Measurements from ENCODE around the gene SKAP2. TPM values are rescaled to one million over a fixed set of nuclear protein-coding genes. Genes with fewer than 3 reads are reported as not detected.

Gene SKAP2
- total RNA-seq, 1 experiment from 2014 or later: 3.2 TPM

DNA sequence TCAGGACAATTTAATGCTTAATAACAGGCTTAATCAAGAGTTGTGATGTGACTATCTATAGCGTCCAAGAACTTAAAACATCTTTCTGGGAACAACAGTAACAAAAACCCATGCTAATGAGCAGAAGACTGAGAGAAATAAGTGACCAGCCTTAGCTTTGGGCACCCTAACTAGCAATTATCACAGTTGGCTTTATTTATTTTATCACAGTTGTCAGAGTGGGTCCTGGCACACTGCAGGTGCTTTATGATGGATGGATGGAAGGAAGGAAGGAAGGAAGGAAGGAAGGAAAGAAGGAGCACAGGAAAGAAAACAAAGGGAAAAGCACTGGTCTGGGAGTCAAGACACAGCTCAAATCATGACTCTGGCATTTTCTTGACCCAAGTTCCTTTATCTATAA, 181.1 kb downstream of the SKAP2 start:
- no peak overlapping the region for H3K56ac ChIP-seq (ENCODE audit: insufficient read length, low read depth, low read length)
- H3K14ac ChIP-seq (ENCODE audit: insufficient read depth, low read length): no peak overlapping the region
- H3K27me3 ChIP-seq (ENCODE audit: insufficient read depth, low read length): no peaks in the 10 kb centered on the region
- H4K8ac ChIP-seq (replicated peaks; ENCODE audit: insufficient read length, low read depth, low read length): no peak overlapping the region
- no peak overlapping the region for H2BK15ac ChIP-seq (ENCODE audit: low read depth, low read length)
- no peak overlapping the region for H2BK20ac ChIP-seq (ENCODE audit: low read depth, low read length, poor library complexity, severe bottlenecking)
- Mint-ChIP-seq H3K4me1 (peaks cover 6% of the 10 kb centered on the region in 2 experiments), H3K27me3 (ENCODE audit: low read depth) (peaks cover 8% of the 10 kb centered on the region), H3K36me3 (ENCODE audit: insufficient read depth in 1 of 3, low read depth in 3 of 3) (no peaks in the 10 kb centered on the region), H3K9me3 (no peaks in the 10 kb centered on the region), H3K4me3 (no peak overlapping the region), H3K27ac (no peak overlapping the region)
- H2AFZ ChIP-seq (ENCODE audit: low read length): no peak overlapping the region
- H4K91ac ChIP-seq (ENCODE audit: insufficient read length, low read depth, low read length): no peak overlapping the region
- H3K4ac ChIP-seq (ENCODE audit: low read depth, low read length): no peak overlapping the region
- no peak overlapping the region for H2AK5ac ChIP-seq (ENCODE audit: insufficient read length, low read length)
- no peaks in the 10 kb centered on the region for H3K4me1 ChIP-seq (ENCODE audit: insufficient read depth, low read length)
- no peak overlapping the region for H2BK120ac ChIP-seq (ENCODE audit: low read depth, low read length, poor library complexity, severe bottlenecking)
- TF ChIP-seq, protein P1, sequence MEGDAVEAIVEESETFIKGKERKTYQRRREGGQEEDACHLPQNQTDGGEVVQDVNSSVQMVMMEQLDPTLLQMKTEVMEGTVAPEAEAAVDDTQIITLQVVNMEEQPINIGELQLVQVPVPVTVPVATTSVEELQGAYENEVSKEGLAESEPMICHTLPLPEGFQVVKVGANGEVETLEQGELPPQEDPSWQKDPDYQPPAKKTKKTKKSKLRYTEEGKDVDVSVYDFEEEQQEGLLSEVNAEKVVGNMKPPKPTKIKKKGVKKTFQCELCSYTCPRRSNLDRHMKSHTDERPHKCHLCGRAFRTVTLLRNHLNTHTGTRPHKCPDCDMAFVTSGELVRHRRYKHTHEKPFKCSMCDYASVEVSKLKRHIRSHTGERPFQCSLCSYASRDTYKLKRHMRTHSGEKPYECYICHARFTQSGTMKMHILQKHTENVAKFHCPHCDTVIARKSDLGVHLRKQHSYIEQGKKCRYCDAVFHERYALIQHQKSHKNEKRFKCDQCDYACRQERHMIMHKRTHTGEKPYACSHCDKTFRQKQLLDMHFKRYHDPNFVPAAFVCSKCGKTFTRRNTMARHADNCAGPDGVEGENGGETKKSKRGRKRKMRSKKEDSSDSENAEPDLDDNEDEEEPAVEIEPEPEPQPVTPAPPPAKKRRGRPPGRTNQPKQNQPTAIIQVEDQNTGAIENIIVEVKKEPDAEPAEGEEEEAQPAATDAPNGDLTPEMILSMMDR (conservative IDR thresholded peaks at IDR 0.05): no peak
- WGBS (ENCODE audit: extremely low coverage, insufficient read length, low lambda C conversion rate): no CpG with 5 or more reads among the region's 1 CpG
- no peak overlapping the region for H3K27ac ChIP-seq (ENCODE audit: insufficient read length, low read depth, low read length)
- no peak overlapping the region for H2BK5ac ChIP-seq (ENCODE audit: insufficient read length, low read length)
- no peak overlapping the region for H3K9ac ChIP-seq (ENCODE audit: extremely low read depth, insufficient read length, low read length)
- no peaks in the 10 kb centered on the region for H3K79me2 ChIP-seq (ENCODE audit: insufficient read depth, low read length)
- no peaks in the 10 kb centered on the region for H3K23me2 ChIP-seq (ENCODE audit: insufficient read length, low read depth, low read length, poor library complexity, severe bottlenecking)
- H4K5ac ChIP-seq (ENCODE audit: insufficient read length, low read depth, low read length): no peak overlapping the region
- H3K9me3 ChIP-seq (ENCODE audit: control insufficient read depth, low read depth, low read length): no peaks in the 10 kb centered on the region
- no peak for DNase-seq
- no peak overlapping the region for H3T11ph ChIP-seq (ENCODE audit: low read length)
- no peak overlapping the region for H3K4me2 ChIP-seq (ENCODE audit: insufficient read depth, insufficient read length, low read length)
- no peak overlapping the region for H2BK12ac ChIP-seq (ENCODE audit: insufficient read length, low read depth, low read length)
- H3K18ac ChIP-seq (ENCODE audit: insufficient read length, low read depth, low read length): no peak overlapping the region
- H3K23ac ChIP-seq (ENCODE audit: insufficient read length, low read depth, low read length): no peak overlapping the region
- no peaks in the 10 kb centered on the region for H3K79me1 ChIP-seq (ENCODE audit: insufficient read depth, low read depth, low read length, poor library complexity, severe bottlenecking)
- no peaks in the 10 kb centered on the region for H4K20me1 ChIP-seq (ENCODE audit: control insufficient read depth, insufficient read depth, insufficient read length)

Measured in H9 (cell line).